Psoas muscle (tissue), 8 donors: ENCODE data around the gene FGD2. TPM values are rescaled to one million over a fixed set of nuclear protein-coding genes. Genes with fewer than 3 reads are reported as not detected.

Experiments used
- ATAC-seq, 4 donors: fragments of 200-7000 bp; cut with Tn5 transposase; one replicate each; pipeline ENCODE4 v1.9.1; 2020; ENCODE audit warnings: moderate library complexity in 3 of 4, mild to moderate bottlenecking in 2 of 4
- DNase-seq, 2 donors: peaks; one replicate each; pipeline ENCODE4 v3.0.0-alpha.2; 2020
- H3K27ac ChIP-seq: fragments of 200-600 bp; one replicate; pipeline ENCODE4 v1.8.0; 2022
- H3K27me3 ChIP-seq, 3 donors: fragments of 200-600 bp in 1 of 3; one replicate each; pipeline versions ENCODE4 v1.6.1 to v1.8.0; 2013 to 2022; ENCODE audit warnings: low read length in 2 of 3, mild to moderate bottlenecking in 2 of 3, moderate library complexity in 1 of 3; ENCODE audit not compliant: insufficient read depth in 3 of 3
- H3K36me3 ChIP-seq, 2 donors: fragments of 200-600 bp in 1 of 2; one replicate each; pipeline versions ENCODE4 v1.6.1 to v1.8.0; 2013 to 2022; ENCODE audit warnings: low read depth in 1 of 2, mild to moderate bottlenecking in 1 of 2, moderate library complexity in 1 of 2; ENCODE audit not compliant: insufficient read depth in 1 of 2
- H3K4me1 ChIP-seq: fragments of 200-600 bp; one replicate; pipeline ENCODE4 v1.8.0; 2022
- H3K4me3 ChIP-seq: fragments of 200-600 bp; one replicate; pipeline ENCODE4 v1.8.0; 2022; ENCODE audit warnings: mild to moderate bottlenecking
- H3K9me3 ChIP-seq: fragments of 200-600 bp; one replicate; pipeline ENCODE4 v1.8.0; 2022
- CTCF ChIP-seq: fragments of 200-600 bp; IDR thresholded peaks from one replicate; pipeline ENCODE4 v1.8.0; 2022; ENCODE audit warnings: antibody characterized with exemption
- WGBS, 3 donors: extraction: QIAGEN DNeasy Blood & Tissue Kit; methylation state at CpG; one replicate each; pipeline versions ENCODE4 v1.1.6 to v1.1.7; 2013; 5-methylcytosine and 5-hydroxymethylcytosine counted together
- intact Hi-C, 2 donors: fragments of 100-400 bp; cut with DNase I; formaldehyde crosslinking; loops; one replicate each; pipeline versions ENCODE4 v1.11.0 to v1.14.2; 2022
- polyA plus RNA-seq, 3 donors: library from polyadenylated mRNA; stranded (reverse); fragments of 200-250 nt; gene quantifications; one replicate each; pipeline ENCODE4 v1.2.3, GENCODE V29; 2013
- total RNA-seq, 4 donors: library from RNA; stranded (reverse); fragmentation: NEBNext Ultra II Directional in 2 of 4; extraction: Animal tissue kit (Norgen Biotek cat#: 25700) in 2 of 4; gene quantifications; one replicate each; pipeline versions ENCODE4 v1.2.1 to v1.2.4, GENCODE V29; 2021 to 2023
- donor health status: healthy with polysubstance abuse.
- donor health status: DM: no; HTN: no; CAD: no; lungs with moderate emphysema.
- donor health status: Bipolar disorder and iron deficiency.
- donor health status: healthy.
- donor health status: DM: yes; HTN: yes; CAD: no.
- donor health status: DM: no; HTN: no; CAD: no.
- donor health status: DM: no; HTN: no; CAD: no.
- donor health status: DM: yes; HTN: yes; CAD: no.

FGD2 gene
- total and polyA plus RNA-seq, 7 donors = 0.75 to 4.2 (median 1.7) TPM

- TF ChIP-seq CTCF = no peak
- no peak for DNase-seq
These were observed 16.1 kb downstream of the FGD2 start for GRCh38 chr6:37021356-37022129.

GRCh38 chr6:37022135-37022863 is 16.8 kb downstream of the FGD2 start:
- H3K9me3 ChIP-seq = no peaks in the 10 kb centered on the region
- no peak for TF ChIP-seq CTCF
- WGBS, 3 donors = 92 to 95% (median 94%) methylated on average over 17 of the region's 17 CpGs
- H3K27me3 ChIP-seq = no peaks in the 10 kb centered on the region
- intact Hi-C loops = loop anchor here in 1 of 2 donors (5.0 kb wide), 1 partner anchor 190 kb away; no protein-coding TSS in a partner anchor
- no peak for ATAC-seq
- H3K36me3 ChIP-seq = no peaks in the 10 kb centered on the region
- no peak overlapping the region for H3K27ac ChIP-seq
- no peak overlapping the region for H3K4me3 ChIP-seq
- peaks cover 3% of the 10 kb centered on the region for H3K4me1 ChIP-seq
- DNase-seq = no peak

More at GRCh38 chr6:37021356-37022129, 16.1 kb downstream of the FGD2 start:
- no peak overlapping the region for H3K4me3 ChIP-seq
- H3K27me3 ChIP-seq = no peaks in the 10 kb centered on the region
- H3K9me3 ChIP-seq = no peaks in the 10 kb centered on the region
- intact Hi-C loops = loop anchor here in 1 of 2 donors (5.0 kb wide), 1 partner anchor 191 kb away; no protein-coding TSS in a partner anchor
- no peak for ATAC-seq
- H3K4me1 ChIP-seq = peaks cover 3% of the 10 kb centered on the region
- 72 to 83% (median 73%) methylated on average over 14 of the region's 14 CpGs for WGBS, 3 donors
- no peak overlapping the region for H3K27ac ChIP-seq
- H3K36me3 ChIP-seq = no peaks in the 10 kb centered on the region

GRCh38 chr6:37024656-37025337 is 19.3 kb downstream of the FGD2 start:
- ATAC-seq (peak in 3 of 4 donors; percentile 23 to 59 (median 54)), DNase-seq (no peak)
- Histone ChIP-seq H3K4me3 (no peak overlapping the region), H3K36me3 (no peaks in the 10 kb centered on the region), H3K9me3 (no peaks in the 10 kb centered on the region), H3K27ac (no peak overlapping the region), H3K27me3 (no peaks in the 10 kb centered on the region), H3K4me1 (no peaks in the 10 kb centered on the region)
- intact Hi-C loops = loop anchor here in 1 of 2 donors (5.0 kb wide), 1 partner anchor 188 kb away; no protein-coding TSS in a partner anchor
- WGBS, 3 donors = 64 to 78% (median 67%) methylated on average over 15 of the region's 15 CpGs
- TF ChIP-seq CTCF = no peak

GRCh38 chr6:37025621-37026466 is 20.4 kb downstream of the FGD2 start:
- no peaks in the 10 kb centered on the region for H3K9me3 ChIP-seq
- H3K27ac ChIP-seq = no peak overlapping the region
- intact Hi-C loops = no loop called here
- H3K27me3 ChIP-seq = no peaks in the 10 kb centered on the region
- no peak for TF ChIP-seq CTCF
- H3K4me3 ChIP-seq = no peak overlapping the region
- no peaks in the 10 kb centered on the region for H3K36me3 ChIP-seq
- 80 to 86% (median 84%) methylated on average over 24 of the region's 24 CpGs for whole genome bisulfite sequencing, 3 donors
- no peaks in the 10 kb centered on the region for H3K4me1 ChIP-seq
- DNase-seq (no peak), ATAC-seq (no peak)
